Measurements from ENCODE around the gene CDK14.

The CDK14 gene

GRCh38 chr7:90853205-90853604 lies 257.1 kb downstream of the CDK14 start:
- WGBS, 2 experiments (ENCODE audit: insufficient coverage in 2 of 2): 100% methylated on average over 1 of the region's 2 CpGs; no CpG with 5 or more reads in 1 of the 2 experiments
- H3K9me3 ChIP-seq (ENCODE audit: control insufficient read depth, low read length): no peaks in the 10 kb centered on the region
- H3K27ac ChIP-seq (ENCODE audit: low read depth, low read length, severe bottlenecking): no peak overlapping the region
- H3K4me1 ChIP-seq (ENCODE audit: control insufficient read depth, insufficient read depth, low read length, poor library complexity, severe bottlenecking): no peaks in the 10 kb centered on the region
- H3K36me3 ChIP-seq (ENCODE audit: control insufficient read depth, insufficient read depth, low read length): peaks cover 5% of the 10 kb centered on the region
- H3K4me3 ChIP-seq (ENCODE audit: extremely low read depth, insufficient read depth, low read length, poor library complexity, severe bottlenecking): no peak overlapping the region

DNA sequence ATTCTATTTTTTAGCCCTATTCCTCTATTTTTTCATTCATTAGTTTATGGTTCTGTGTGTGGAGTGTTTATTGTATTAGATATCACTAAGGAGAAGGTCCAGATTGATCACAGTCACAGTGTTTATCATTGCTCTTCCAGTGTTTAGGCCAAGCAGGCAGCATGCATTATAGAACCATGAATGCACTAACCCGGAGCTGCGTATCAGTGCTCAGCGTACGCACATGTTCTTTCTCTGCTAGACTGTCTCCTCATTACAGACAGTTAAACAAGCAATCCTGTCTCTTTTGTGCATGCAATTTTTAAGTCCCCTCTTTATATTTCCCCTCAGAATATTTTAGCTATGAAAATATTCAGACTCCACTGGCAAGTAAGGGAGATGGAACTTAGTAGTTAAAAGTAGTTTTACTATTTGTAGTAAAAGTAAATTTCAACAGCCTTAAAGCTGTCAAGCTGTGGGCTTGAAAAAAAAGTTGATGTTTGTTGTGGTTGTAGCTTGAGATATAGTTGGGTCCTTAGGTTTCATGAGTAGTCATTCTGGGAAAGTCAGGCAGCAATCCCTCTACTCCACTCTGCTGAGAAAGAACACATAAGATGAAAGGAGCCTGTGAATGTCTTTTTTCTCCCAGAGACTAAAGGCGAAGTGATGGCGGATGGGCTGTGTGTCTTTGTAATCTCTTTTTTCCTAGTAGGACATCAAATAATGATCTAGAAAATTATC lies 260.4 kb downstream of the CDK14 start:
- Histone ChIP-seq H3K9me3 (ENCODE audit: control insufficient read depth, low read length) (no peaks in the 10 kb centered on the region), H3K4me1 (ENCODE audit: control insufficient read depth, insufficient read depth, low read length, poor library complexity, severe bottlenecking) (no peaks in the 10 kb centered on the region), H3K36me3 (ENCODE audit: control insufficient read depth, insufficient read depth, low read length) (peaks cover 5% of the 10 kb centered on the region), H3K27ac (ENCODE audit: low read depth, low read length, severe bottlenecking) (no peak overlapping the region), H3K4me3 (ENCODE audit: extremely low read depth, insufficient read depth, low read length, poor library complexity, severe bottlenecking) (no peak overlapping the region)
- WGBS, 2 experiments (ENCODE audit: insufficient coverage in 2 of 2): 97 to 98% methylated on average over 4 of the region's 6 CpGs

- 40% methylated on average over 2 of the region's 2 CpGs; no CpG with 5 or more reads in 1 of the 2 experiments for WGBS, 2 experiments (ENCODE audit: insufficient coverage in 2 of 2)
- H3K4me3 ChIP-seq (ENCODE audit: extremely low read depth, insufficient read depth, low read length, poor library complexity, severe bottlenecking): no peak overlapping the region
- no peaks in the 10 kb centered on the region for H3K4me1 ChIP-seq (ENCODE audit: control insufficient read depth, insufficient read depth, low read length, poor library complexity, severe bottlenecking)
- peaks cover 5% of the 10 kb centered on the region for H3K36me3 ChIP-seq (ENCODE audit: control insufficient read depth, insufficient read depth, low read length)
- H3K27ac ChIP-seq (ENCODE audit: low read depth, low read length, severe bottlenecking): no peak overlapping the region
- H3K9me3 ChIP-seq (ENCODE audit: control insufficient read depth, low read length): no peaks in the 10 kb centered on the region
Measured at GRCh38 chr7:90857603-90858002, 261.5 kb downstream of the CDK14 start.

DNA sequence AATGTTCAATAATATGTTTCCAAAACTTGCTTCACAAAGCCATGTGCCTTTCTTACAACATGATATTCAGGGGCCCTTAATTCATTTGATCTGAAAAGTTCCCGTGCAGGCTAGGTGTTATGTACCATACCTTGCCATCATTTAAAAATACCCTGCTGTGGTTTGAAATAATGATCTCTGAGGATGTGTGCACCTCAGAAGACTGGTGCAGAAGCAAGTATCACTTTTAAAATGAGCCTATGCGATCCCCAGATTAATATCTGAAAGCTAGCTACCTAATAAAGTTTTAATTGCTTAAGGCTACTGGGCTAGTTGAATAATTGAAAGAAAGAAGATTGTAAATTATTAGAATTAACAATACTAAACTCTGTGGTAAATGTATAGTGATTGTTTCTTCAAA lies 262.4 kb downstream of the CDK14 start:
- WGBS, 2 experiments (ENCODE audit: insufficient coverage in 2 of 2): no CpG with 5 or more reads among the region's 2 CpGs
- H3K9me3 ChIP-seq (ENCODE audit: control insufficient read depth, low read length): no peaks in the 10 kb centered on the region
- H3K4me1 ChIP-seq (ENCODE audit: control insufficient read depth, insufficient read depth, low read length, poor library complexity, severe bottlenecking): no peaks in the 10 kb centered on the region
- peaks cover 4% of the 10 kb centered on the region for H3K36me3 ChIP-seq (ENCODE audit: control insufficient read depth, insufficient read depth, low read length)
- H3K27ac ChIP-seq (ENCODE audit: low read depth, low read length, severe bottlenecking): no peak overlapping the region
- H3K4me3 ChIP-seq (ENCODE audit: extremely low read depth, insufficient read depth, low read length, poor library complexity, severe bottlenecking): no peak overlapping the region

DNA sequence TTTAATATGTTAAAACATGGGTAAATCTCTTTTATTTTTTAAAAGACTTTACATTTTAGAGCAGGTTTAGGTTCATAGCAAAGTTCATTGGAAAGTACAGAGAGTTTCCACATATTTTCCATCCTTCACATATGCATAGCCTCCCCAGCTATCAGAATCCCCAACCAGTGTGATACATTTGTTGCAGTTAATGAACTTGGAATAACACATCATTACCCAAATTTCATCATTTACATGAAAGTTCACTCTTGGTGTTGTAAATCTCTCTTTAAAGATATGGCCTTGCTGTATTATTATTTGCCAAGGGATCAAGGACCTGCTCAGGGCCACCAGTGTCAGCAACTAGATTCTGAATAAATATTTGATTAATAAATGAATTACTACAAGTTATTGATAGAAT lies 263.4 kb downstream of the CDK14 start:
- Histone ChIP-seq H3K9me3 (ENCODE audit: control insufficient read depth, low read length) (no peaks in the 10 kb centered on the region), H3K4me3 (ENCODE audit: extremely low read depth, insufficient read depth, low read length, poor library complexity, severe bottlenecking) (no peak overlapping the region), H3K36me3 (ENCODE audit: control insufficient read depth, insufficient read depth, low read length) (no peaks in the 10 kb centered on the region), H3K4me1 (ENCODE audit: control insufficient read depth, insufficient read depth, low read length, poor library complexity, severe bottlenecking) (no peaks in the 10 kb centered on the region), H3K27ac (ENCODE audit: low read depth, low read length, severe bottlenecking) (no peak overlapping the region)

GRCh38 chr7:90864088-90864487 lies 268.0 kb downstream of the CDK14 start:
- Histone ChIP-seq H3K4me3 (ENCODE audit: extremely low read depth, insufficient read depth, low read length, poor library complexity, severe bottlenecking) (no peak overlapping the region), H3K9me3 (ENCODE audit: control insufficient read depth, low read length) (no peaks in the 10 kb centered on the region), H3K4me1 (ENCODE audit: control insufficient read depth, insufficient read depth, low read length, poor library complexity, severe bottlenecking) (no peaks in the 10 kb centered on the region), H3K36me3 (ENCODE audit: control insufficient read depth, insufficient read depth, low read length) (peaks cover 3% of the 10 kb centered on the region), H3K27ac (ENCODE audit: low read depth, low read length, severe bottlenecking) (no peak overlapping the region)
- no CpG with 5 or more reads among the region's 1 CpG for WGBS, 2 experiments (ENCODE audit: insufficient coverage in 2 of 2)

- H3K27ac ChIP-seq (ENCODE audit: low read depth, low read length, severe bottlenecking): no peak overlapping the region
- WGBS, 2 experiments (ENCODE audit: insufficient coverage in 2 of 2): 92 to 100% methylated on average over 1 of the region's 1 CpG
- no peak overlapping the region for H3K4me3 ChIP-seq (ENCODE audit: extremely low read depth, insufficient read depth, low read length, poor library complexity, severe bottlenecking)
- H3K4me1 ChIP-seq (ENCODE audit: control insufficient read depth, insufficient read depth, low read length, poor library complexity, severe bottlenecking): no peaks in the 10 kb centered on the region
- H3K9me3 ChIP-seq (ENCODE audit: control insufficient read depth, low read length): no peaks in the 10 kb centered on the region
- peaks cover 5% of the 10 kb centered on the region for H3K36me3 ChIP-seq (ENCODE audit: control insufficient read depth, insufficient read depth, low read length)
Measured at GRCh38 chr7:90869335-90869734, 273.2 kb downstream of the CDK14 start.

DNA sequence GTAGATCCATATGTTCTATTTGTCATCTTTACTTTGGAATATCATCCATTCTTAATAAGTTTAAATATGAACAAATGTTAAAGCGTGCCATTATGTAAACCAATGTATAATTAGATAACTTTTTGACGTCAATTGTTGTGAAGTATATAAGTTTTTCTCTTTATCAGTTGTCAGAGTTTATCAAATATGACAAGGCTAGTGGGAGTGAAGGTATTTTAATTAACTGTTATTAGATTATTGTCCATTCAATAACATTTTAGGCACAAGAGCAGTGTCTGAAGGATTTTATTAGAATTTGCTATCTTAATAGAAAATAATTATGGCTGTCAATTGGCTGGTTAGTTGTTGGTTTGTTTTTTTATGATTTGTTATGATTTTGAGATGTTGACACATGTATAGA lies 280.6 kb downstream of the CDK14 start:
- Histone ChIP-seq H3K4me1 (ENCODE audit: control insufficient read depth, insufficient read depth, low read length, poor library complexity, severe bottlenecking) (no peaks in the 10 kb centered on the region), H3K27ac (ENCODE audit: low read depth, low read length, severe bottlenecking) (no peak overlapping the region)
- no CpG with 5 or more reads among the region's 2 CpGs for WGBS, 2 experiments (ENCODE audit: insufficient coverage in 2 of 2)

DNA sequence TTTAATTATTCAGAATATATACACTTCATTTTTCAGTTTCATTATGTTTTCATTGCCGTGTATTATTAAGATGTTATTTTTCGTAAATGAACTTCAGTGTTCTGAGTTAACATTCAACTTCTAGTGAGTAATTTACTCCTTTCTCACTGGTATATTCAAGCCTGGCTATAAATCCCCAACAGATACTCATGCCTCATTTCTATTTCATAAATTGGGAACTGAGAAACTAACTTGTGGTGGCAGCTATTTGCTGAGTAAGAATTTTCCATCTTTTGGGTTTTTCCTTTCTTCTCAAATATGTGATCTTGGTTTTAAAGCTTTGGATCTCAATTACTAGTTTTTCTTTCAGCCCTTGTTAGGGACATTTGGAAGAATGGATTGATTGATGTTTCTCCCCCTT lies 281.1 kb downstream of the CDK14 start:
- no CpG with 5 or more reads among the region's 2 CpGs for WGBS, 2 experiments (ENCODE audit: insufficient coverage in 2 of 2)
- no peaks in the 10 kb centered on the region for H3K4me1 ChIP-seq (ENCODE audit: control insufficient read depth, insufficient read depth, low read length, poor library complexity, severe bottlenecking)
- no peak overlapping the region for H3K4me3 ChIP-seq (ENCODE audit: extremely low read depth, insufficient read depth, low read length, poor library complexity, severe bottlenecking)
- H3K27ac ChIP-seq (ENCODE audit: low read depth, low read length, severe bottlenecking): no peak overlapping the region
- H3K9me3 ChIP-seq (ENCODE audit: control insufficient read depth, low read length): no peaks in the 10 kb centered on the region
- H3K36me3 ChIP-seq (ENCODE audit: control insufficient read depth, insufficient read depth, low read length): peaks cover 10% of the 10 kb centered on the region

More for the DNA sequence above, 280.6 kb downstream of the CDK14 start:
- no peak overlapping the region for H3K4me3 ChIP-seq (ENCODE audit: extremely low read depth, insufficient read depth, low read length, poor library complexity, severe bottlenecking)
- peaks cover 10% of the 10 kb centered on the region for H3K36me3 ChIP-seq (ENCODE audit: control insufficient read depth, insufficient read depth, low read length)
- no peaks in the 10 kb centered on the region for H3K9me3 ChIP-seq (ENCODE audit: control insufficient read depth, low read length)

DNA sequence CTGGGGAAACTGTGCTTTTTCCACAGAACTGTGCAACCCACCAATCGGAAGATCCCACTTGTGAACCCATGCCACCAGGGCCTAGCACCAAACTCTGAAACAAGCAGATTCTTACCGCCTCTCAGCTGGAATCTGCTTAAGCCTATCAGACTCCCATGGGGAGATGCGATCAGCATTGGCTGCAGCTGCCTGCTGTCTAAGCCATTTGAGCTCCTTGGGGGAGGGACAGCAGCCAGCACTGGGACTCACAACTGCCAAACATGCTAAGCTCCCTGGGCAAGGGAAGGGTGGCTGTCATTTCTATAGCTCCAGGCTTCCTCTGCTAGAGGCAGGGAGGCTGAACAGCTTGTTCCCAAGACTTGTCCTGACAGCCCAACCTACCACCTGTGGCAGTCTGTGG lies 283.8 kb downstream of the CDK14 start:
- Histone ChIP-seq H3K36me3 (ENCODE audit: control insufficient read depth, insufficient read depth, low read length) (peaks cover 10% of the 10 kb centered on the region), H3K27ac (ENCODE audit: low read depth, low read length, severe bottlenecking) (no peak overlapping the region), H3K4me1 (ENCODE audit: control insufficient read depth, insufficient read depth, low read length, poor library complexity, severe bottlenecking) (no peaks in the 10 kb centered on the region), H3K4me3 (ENCODE audit: extremely low read depth, insufficient read depth, low read length, poor library complexity, severe bottlenecking) (no peak overlapping the region), H3K9me3 (ENCODE audit: control insufficient read depth, low read length) (no peaks in the 10 kb centered on the region)
- 73 to 92% methylated on average over 3 of the region's 3 CpGs for WGBS, 2 experiments (ENCODE audit: insufficient coverage in 2 of 2)

GRCh38 chr7:90886416-90886815 lies 290.3 kb downstream of the CDK14 start:
- Histone ChIP-seq H3K27ac (ENCODE audit: low read depth, low read length, severe bottlenecking) (no peak overlapping the region), H3K9me3 (ENCODE audit: control insufficient read depth, low read length) (no peaks in the 10 kb centered on the region), H3K4me1 (ENCODE audit: control insufficient read depth, insufficient read depth, low read length, poor library complexity, severe bottlenecking) (no peaks in the 10 kb centered on the region), H3K36me3 (ENCODE audit: control insufficient read depth, insufficient read depth, low read length) (no peaks in the 10 kb centered on the region), H3K4me3 (ENCODE audit: extremely low read depth, insufficient read depth, low read length, poor library complexity, severe bottlenecking) (no peak overlapping the region)
- WGBS, 2 experiments (ENCODE audit: insufficient coverage in 2 of 2): 100% methylated on average over 1 of the region's 2 CpGs; no CpG with 5 or more reads in 1 of the 2 experiments

Measured in mesodermal cell (in vitro differentiated cells).